HepG2 (cell line): Measurements from ENCODE around the gene ZBTB46. TPM values are rescaled to one million over a fixed set of nuclear protein-coding genes. Genes with fewer than 3 reads are reported as not detected.
A peak's percentile ranks its signal among the peaks of the same experiment; 100 is the strongest.

ENCODE experiments used
- ATAC-seq: fragments of 200-7000 bp; cut with Tn5 transposase; 3 replicates; pipeline ENCODE4 v1.9.1; 2020; ENCODE audit warnings: mild to moderate bottlenecking, moderate library complexity
- BruUV-seq: library from RNA; stranded (reverse); fragments of 400-500 nt; replicated peaks from 2 replicates; lab custom pipeline; 2021; lab: Mats Ljungman, UMichigan
- CTCF ChIA-PET: fragments of 300-600 bp; formaldehyde crosslinking; extraction: SDS; loops from one replicate; lab custom pipeline; 2021; ENCODE audit warnings: low total read pairs, inconsistent platforms, low intra/inter-chr PET ratio; lab: Yijun Ruan, JAX
- POLR2A ChIA-PET: fragments of 350-600 bp; sonication (Branson Sonifier 250); formaldehyde crosslinking; loops from one replicate; lab custom pipeline; 2020; ENCODE audit warnings: antibody characterized with exemption, inconsistent platforms; lab: Yijun Ruan, JAX
- DNase-seq: peaks from one replicate; pipeline ENCODE4 v3.0.0-alpha.2; 2015; ENCODE audit warnings: low spot score
- FAIRE-seq: peaks from 3 replicates; lab custom pipeline; 2011; peaks lifted over from hg19 to GRCh38; lab: Jason Lieb, UNC
- H2AFZ ChIP-seq: one replicate; pipeline ENCODE4 v1.6.1; 2011; ENCODE audit warnings: low read length, inconsistent platforms
- H3K27ac ChIP-seq: fragments of 300-600 bp; 3 replicates; pipeline ENCODE4 v1.8.0; 2011; ENCODE audit warnings: mixed run types, mild to moderate bottlenecking, mixed read lengths, low read length, inconsistent platforms; ENCODE audit not compliant: insufficient read depth; ENCODE audit errors: extremely low read length
- H3K27me3 ChIP-seq, 2 experiments: fragments of 200-600 bp in 1 of 2; 2 replicates in 1 of 2; 3 replicates in 1 of 2; pipeline versions ENCODE4 v1.6.0 to v1.8.0; 2011; ENCODE audit warnings: low read length in 2 of 2, mild to moderate bottlenecking in 2 of 2, moderate library complexity in 2 of 2, inconsistent platforms in 1 of 2; ENCODE audit not compliant: insufficient read depth in 2 of 2, control insufficient read depth in 1 of 2
- H3K36me3 ChIP-seq, 2 experiments: fragments of 200-600 bp in 1 of 2; replicated peaks in 1 of 2; 2 replicates in 1 of 2; 3 replicates in 1 of 2; pipeline versions ENCODE4 v1.5.1 to v1.8.0; 2011; ENCODE audit warnings: low read length in 2 of 2, inconsistent platforms in 1 of 2; ENCODE audit not compliant: insufficient read depth in 2 of 2, control insufficient read depth in 1 of 2
- H3K4me1 ChIP-seq: 2 replicates; pipeline ENCODE4 v1.5.1; 2012; ENCODE audit warnings: low read length, inconsistent platforms; ENCODE audit not compliant: insufficient read depth
- H3K4me2 ChIP-seq: 2 replicates; pipeline ENCODE4 v1.6.0; 2011; ENCODE audit warnings: low read depth, low read length, inconsistent platforms
- H3K4me3 ChIP-seq, 3 experiments: fragments of 200-600 bp in 1 of 3; sonication (generic), shearing (Covaris generic) in 1 of 3; replicated peaks in 1 of 3; 2 replicates each; pipeline ENCODE4 v1.5.1; 2011 to 2016; ENCODE audit warnings: low read length in 3 of 3, inconsistent platforms in 2 of 3, low read depth in 2 of 3, mild to moderate bottlenecking in 2 of 3, control low read depth in 1 of 3, mixed read lengths in 1 of 3; ENCODE audit not compliant: insufficient read depth in 1 of 3
- H3K79me2 ChIP-seq: one replicate; pipeline ENCODE4 v1.6.1; 2011; ENCODE audit warnings: low read length, inconsistent platforms; ENCODE audit not compliant: insufficient read depth
- H3K9ac ChIP-seq: 2 replicates; pipeline ENCODE4 v1.6.0; 2011; ENCODE audit warnings: mild to moderate bottlenecking, low read depth, low read length, inconsistent platforms; ENCODE audit not compliant: insufficient read depth
- H3K9me3 ChIP-seq: 2 replicates; pipeline ENCODE4 v1.5.1; 2012; ENCODE audit warnings: mild to moderate bottlenecking, low read length
- H4K20me1 ChIP-seq: 2 replicates; pipeline ENCODE4 v1.6.0; 2011; ENCODE audit warnings: inconsistent platforms, mild to moderate bottlenecking, low read length, moderate library complexity; ENCODE audit not compliant: insufficient read depth
- ATM ChIP-seq: fragments of 450-650 bp; IDR thresholded peaks from 2 replicates; pipeline ENCODE4 v1.7.1; 2017; ENCODE audit warnings: mild to moderate bottlenecking, borderline replicate concordance
- CC2D1A ChIP-seq: sonication (generic); formaldehyde crosslinking; IDR thresholded peaks from 2 replicates; pipeline ENCODE4 v1.8.1; 2023; ENCODE audit warnings: mild to moderate bottlenecking, missing genetic modification reagents
- MLXIP ChIP-seq: sonication (generic); formaldehyde crosslinking; IDR thresholded peaks from 2 replicates; pipeline ENCODE4 v1.9.0; 2021; ENCODE audit warnings: missing genetic modification reagents, borderline replicate concordance
- STAG1 ChIP-seq: sonication (generic); formaldehyde crosslinking; IDR thresholded peaks from 2 replicates; pipeline ENCODE4 v1.4.0; 2020; ENCODE audit warnings: missing genetic modification reagents
- ZBTB26 ChIP-seq: IDR thresholded peaks from 2 replicates; pipeline ENCODE4 v1.6.1; 2016; ENCODE audit warnings: missing compliant biosample characterization, missing genetic modification reagents, borderline replicate concordance
- ZNF143 ChIP-seq: sonication (generic); formaldehyde crosslinking; IDR thresholded peaks from 2 replicates; pipeline ENCODE4 v1.4.0; 2020; ENCODE audit warnings: missing genetic modification reagents
- ZNF691 ChIP-seq: sonication (generic); formaldehyde crosslinking; IDR thresholded peaks from 2 replicates; pipeline ENCODE4 v1.4.0; 2020; ENCODE audit warnings: missing genetic modification reagents, low read depth, mild to moderate bottlenecking, borderline replicate concordance
- ZNF839 ChIP-seq: sonication (generic); formaldehyde crosslinking; IDR thresholded peaks from 2 replicates; pipeline ENCODE4 v1.4.0; 2020; ENCODE audit warnings: missing genetic modification reagents, mild to moderate bottlenecking, borderline replicate concordance
- WGBS: methylation state at CpG from one replicate; pipeline ENCODE4 v1.1.6; 2017; ENCODE audit warnings: low lambda C conversion rate; 5-methylcytosine and 5-hydroxymethylcytosine counted together
- in situ Hi-C: cut with HindIII; loops from 2 replicates; pipeline ENCODE4 v1.10.0; 2017; ENCODE audit warnings: low pct_unique_long_range_greater_than_20kb; ENCODE audit not compliant: extremely low pct_ligation_motif_present
- intact Hi-C: fragments of 100-400 bp; cut with micrococcal nuclease; formaldehyde crosslinking; loops from one replicate; pipeline ENCODE4 v1.10.0; 2022; ENCODE audit not compliant: unreplicated experiment
- polyA plus RNA-seq, 8 experiments: library from polyadenylated mRNA; depleted of rRNA in 3 of 8; stranded (reverse) in 7 of 8; unstranded in 1 of 8; fragments of >200 nt; fragmentation: Illumina TruSeq in 4 of 8; extraction: Trizol in 4 of 8; gene quantifications; 2 replicates each; pipeline versions ENCODE4 v1.2.1 to v1.2.3, GENCODE V29; 2011 to 2016; ENCODE audit warnings: low read depth in 4 of 8, missing spikeins in 1 of 8, mixed read lengths in 1 of 8; ENCODE audit not compliant: insufficient read depth in 1 of 8
- total RNA-seq, 5 experiments: library from RNA; depleted of rRNA; stranded (reverse); fragments of >200 nt; fragmentation: Illumina TruSeq; extraction: Trizol; gene quantifications; 2 replicates each; pipeline ENCODE4 v1.2.3, GENCODE V29; 2016; ENCODE audit warnings: low read depth in 1 of 5

ZBTB46 gene
- total and polyA plus RNA-seq, 2 of the 13 experiments (the other 11 are each of a cell fraction or from before 2014, with no cell fraction given), result 1.6 to 13.5 TPM

- no peak for TF ChIP-seq ZBTB26
These were observed 3.4 kb upstream of the ZBTB46 start (continued) for GRCh38 chr20:63834491-63834880.

- in situ Hi-C loops, result no loop called here
- no peaks in the 10 kb centered on the region for H3K36me3 ChIP-seq
- no peak overlapping the region for H3K27ac ChIP-seq
- intact Hi-C loops, result no loop called here
- H3K9ac ChIP-seq, result no peak overlapping the region
- BruUV-seq, result no TSS peak
- ChIA-PET CTCF (no interaction called here), POLR2A (interaction anchor here (1.3 kb wide), 1 partner anchor 31 kb away, joined by 3 read pairs; the partner anchor contains the start of gene TPD52L2)
- H3K4me2 ChIP-seq, result peak overlapping the region; percentile 52
- H3K9me3 ChIP-seq, result no peaks in the 10 kb centered on the region
- ATAC-seq, result no peak
- H3K79me2 ChIP-seq, result no peaks in the 10 kb centered on the region
- H3K4me3 ChIP-seq, result peak overlapping the region in 1 of 3 experiments; percentile 41; a peak in 1 of 6 replicates
- DNase-seq, result no peak
- H2AFZ ChIP-seq, result no peak overlapping the region
- H3K4me1 ChIP-seq, result peaks cover 58% of the 10 kb centered on the region
- WGBS, result 17% methylated on average over 18 of the region's 20 CpGs
- H4K20me1 ChIP-seq, result no peaks in the 10 kb centered on the region; the same call in 1 of the 2 replicates
- FAIRE-seq, result peak; percentile 50
- peaks cover 16 to 52% of the 10 kb centered on the region in 2 experiments for H3K27me3 ChIP-seq
- TF ChIP-seq ZNF691 (CRISPR knock-in tag) (no peak), STAG1 (CRISPR knock-in tag) (no peak), CC2D1A (CRISPR knock-in tag) (no peak), ATM (no peak), ZNF143 (CRISPR knock-in tag) (no peak), MLXIP (no peak), ZNF839 (CRISPR knock-in tag) (no peak)
These were observed 2.9 kb upstream of the ZBTB46 start for GRCh38 chr20:63833776-63834490.
